MM.1S (cell line): ENCODE results near the gene CDRT15L2.
"Not testable (repeated sequence)": the region's sequence is repeated elsewhere in the genome, so short reads cannot be mapped to it uniquely, and the experiment has no call there.

Experiments used
- EZH2 ChIP-seq: fragments of 300-600 bp; sonication (generic); optimal IDR thresholded peaks from 2 replicates; pipeline ENCODE3; 2017; ENCODE audit warnings: low read depth, mild to moderate bottlenecking, antibody characterized with exemption, low read length, mixed read lengths
- EZH2phosphoT487 ChIP-seq: fragments of 300-600 bp; sonication (generic); IDR thresholded peaks from 2 replicates; pipeline ENCODE4 v1.6.1; 2018; ENCODE audit warnings: antibody characterized with exemption, low read length
- TF ChIP-seq, protein P1 (sequence below): fragments of 300-600 bp; sonication (generic); IDR thresholded peaks from 2 replicates; pipeline ENCODE4 v1.5.1; 2016; ENCODE audit warnings: antibody characterized with exemption, low read length, mixed read lengths

DNA sequence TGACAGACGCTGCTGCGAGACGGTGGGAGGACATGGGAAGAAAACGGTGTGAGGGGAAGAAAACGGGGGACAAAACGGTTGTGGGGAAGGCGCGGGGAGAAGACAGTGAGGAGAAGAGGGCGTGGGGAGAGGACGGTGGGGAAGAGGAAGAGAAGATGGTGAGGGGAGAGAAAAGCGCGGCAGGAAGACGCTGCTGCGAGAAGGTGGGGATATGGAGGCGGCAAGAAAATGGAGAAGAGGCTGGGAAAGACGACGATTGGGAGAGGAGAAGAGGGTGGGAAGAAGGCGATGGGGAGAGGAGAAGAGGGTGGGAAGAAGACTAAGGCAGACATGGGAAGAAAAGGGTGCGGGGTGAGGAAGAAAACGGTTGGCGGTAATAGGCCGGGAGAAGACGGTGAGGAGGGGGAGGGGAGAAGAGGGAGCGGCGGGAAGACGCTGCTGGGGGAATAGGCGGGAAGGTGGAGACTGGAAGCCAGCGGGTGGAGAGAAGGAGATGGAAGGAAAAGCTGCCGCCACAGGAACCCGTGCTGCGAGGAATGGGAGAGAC is 46.9 kb upstream of the CDRT15L2 start:
- TF ChIP-seq, protein P1, sequence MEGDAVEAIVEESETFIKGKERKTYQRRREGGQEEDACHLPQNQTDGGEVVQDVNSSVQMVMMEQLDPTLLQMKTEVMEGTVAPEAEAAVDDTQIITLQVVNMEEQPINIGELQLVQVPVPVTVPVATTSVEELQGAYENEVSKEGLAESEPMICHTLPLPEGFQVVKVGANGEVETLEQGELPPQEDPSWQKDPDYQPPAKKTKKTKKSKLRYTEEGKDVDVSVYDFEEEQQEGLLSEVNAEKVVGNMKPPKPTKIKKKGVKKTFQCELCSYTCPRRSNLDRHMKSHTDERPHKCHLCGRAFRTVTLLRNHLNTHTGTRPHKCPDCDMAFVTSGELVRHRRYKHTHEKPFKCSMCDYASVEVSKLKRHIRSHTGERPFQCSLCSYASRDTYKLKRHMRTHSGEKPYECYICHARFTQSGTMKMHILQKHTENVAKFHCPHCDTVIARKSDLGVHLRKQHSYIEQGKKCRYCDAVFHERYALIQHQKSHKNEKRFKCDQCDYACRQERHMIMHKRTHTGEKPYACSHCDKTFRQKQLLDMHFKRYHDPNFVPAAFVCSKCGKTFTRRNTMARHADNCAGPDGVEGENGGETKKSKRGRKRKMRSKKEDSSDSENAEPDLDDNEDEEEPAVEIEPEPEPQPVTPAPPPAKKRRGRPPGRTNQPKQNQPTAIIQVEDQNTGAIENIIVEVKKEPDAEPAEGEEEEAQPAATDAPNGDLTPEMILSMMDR: not testable (repeated sequence)
- not testable (repeated sequence) for TF ChIP-seq EZH2, EZH2phosphoT487
